Retinal pigment epithelial cell (primary cell): ENCODE results near the gene PPP2R2C.

ENCODE experiments used
- DNase-seq: peaks from one replicate; pipeline ENCODE4 v3.0.0-alpha.2; 2010; ENCODE audit warnings: low read depth
- H3K4me3 ChIP-seq: 2 replicates; pipeline ENCODE4 v1.5.1; 2011; ENCODE audit warnings: mild to moderate bottlenecking, low read length, control low read depth, moderate library complexity
- TF ChIP-seq, protein P1 (sequence below): conservative IDR thresholded peaks from 2 replicates; pipeline ENCODE4 v1.5.1; 2011; ENCODE audit warnings: low read depth, low read length, control low read depth, inconsistent platforms

PPP2R2C gene

DNA sequence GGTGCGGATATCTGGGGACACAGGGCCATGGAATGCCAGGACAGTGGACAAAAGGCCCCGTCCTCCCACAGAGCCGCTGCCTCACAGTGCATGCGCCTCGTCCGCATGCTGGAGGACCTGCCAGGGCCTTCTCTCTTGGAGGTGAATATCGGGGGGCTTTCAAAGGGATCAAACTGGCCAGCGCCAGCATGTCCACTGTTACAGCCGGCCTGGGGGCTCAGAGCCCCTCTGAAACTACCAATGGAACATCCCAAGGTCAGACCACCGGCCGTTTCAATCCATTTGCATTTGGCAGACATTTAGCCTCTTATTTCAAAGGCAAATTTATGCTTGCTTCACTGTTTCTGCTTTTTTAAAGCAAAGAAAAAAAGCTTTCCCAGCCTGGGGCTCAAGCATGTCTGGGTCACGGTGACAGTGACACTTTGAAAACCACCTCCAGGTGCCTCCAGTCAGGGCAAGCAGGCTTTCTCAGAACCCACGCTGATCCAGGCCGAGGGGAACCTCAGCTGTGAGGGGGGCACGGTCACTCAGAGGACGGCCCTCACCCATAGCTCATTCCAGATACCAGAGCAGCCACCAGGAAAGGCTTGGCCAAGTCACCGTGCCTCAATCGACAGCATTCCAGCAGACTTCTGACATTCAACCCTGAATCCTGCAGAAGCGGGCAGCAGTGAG is 57.2 kb downstream of the PPP2R2C start:
- no peak overlapping the region for H3K4me3 ChIP-seq
- TF ChIP-seq, protein P1, sequence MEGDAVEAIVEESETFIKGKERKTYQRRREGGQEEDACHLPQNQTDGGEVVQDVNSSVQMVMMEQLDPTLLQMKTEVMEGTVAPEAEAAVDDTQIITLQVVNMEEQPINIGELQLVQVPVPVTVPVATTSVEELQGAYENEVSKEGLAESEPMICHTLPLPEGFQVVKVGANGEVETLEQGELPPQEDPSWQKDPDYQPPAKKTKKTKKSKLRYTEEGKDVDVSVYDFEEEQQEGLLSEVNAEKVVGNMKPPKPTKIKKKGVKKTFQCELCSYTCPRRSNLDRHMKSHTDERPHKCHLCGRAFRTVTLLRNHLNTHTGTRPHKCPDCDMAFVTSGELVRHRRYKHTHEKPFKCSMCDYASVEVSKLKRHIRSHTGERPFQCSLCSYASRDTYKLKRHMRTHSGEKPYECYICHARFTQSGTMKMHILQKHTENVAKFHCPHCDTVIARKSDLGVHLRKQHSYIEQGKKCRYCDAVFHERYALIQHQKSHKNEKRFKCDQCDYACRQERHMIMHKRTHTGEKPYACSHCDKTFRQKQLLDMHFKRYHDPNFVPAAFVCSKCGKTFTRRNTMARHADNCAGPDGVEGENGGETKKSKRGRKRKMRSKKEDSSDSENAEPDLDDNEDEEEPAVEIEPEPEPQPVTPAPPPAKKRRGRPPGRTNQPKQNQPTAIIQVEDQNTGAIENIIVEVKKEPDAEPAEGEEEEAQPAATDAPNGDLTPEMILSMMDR, result no peak
- DNase-seq, result no peak

DNA sequence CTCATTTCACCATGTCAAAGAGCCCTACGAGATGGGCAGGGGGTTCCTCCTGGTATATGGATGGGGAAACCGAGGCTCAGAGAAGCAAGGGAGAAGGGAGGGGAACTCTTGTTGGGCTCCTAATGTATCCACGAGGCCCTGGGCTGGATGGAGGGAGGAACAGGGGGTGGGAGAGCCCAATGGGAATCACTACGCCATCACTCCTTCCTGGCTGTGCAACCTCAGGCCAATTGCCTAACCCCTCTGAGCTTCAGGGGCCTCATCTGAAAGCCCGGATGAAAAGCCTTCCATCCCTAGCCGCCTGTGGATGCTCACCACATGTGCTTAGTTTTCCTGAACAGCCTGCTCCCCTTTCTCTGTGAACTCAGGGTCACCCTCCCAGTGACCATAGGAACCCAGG is 57.8 kb downstream of the PPP2R2C start:
- no peak overlapping the region for H3K4me3 ChIP-seq
- TF ChIP-seq, protein P1, result no peak
- no peak for DNase-seq

DNA sequence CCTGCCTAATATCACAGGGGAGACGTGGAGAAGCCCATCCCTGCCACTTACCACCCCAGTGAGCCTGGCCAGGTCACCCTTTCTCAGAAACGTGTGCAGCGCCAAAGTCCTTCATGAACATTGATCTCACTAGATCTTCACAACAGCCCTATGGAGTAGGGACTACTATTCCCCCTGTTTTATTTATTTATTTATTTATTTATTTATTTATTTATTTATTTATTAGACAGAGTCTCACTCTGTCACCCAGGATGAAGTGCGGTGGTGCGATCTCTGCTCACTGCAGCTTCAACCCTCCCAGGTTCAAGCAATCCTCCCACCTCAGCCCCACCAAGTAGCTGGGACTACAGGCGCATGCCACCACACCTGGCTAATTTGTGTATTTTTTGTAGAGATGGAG is 61.8 kb downstream of the PPP2R2C start:
- TF ChIP-seq, protein P1, result no peak
- no peak overlapping the region for H3K4me3 ChIP-seq
- DNase-seq, result no peak

DNA sequence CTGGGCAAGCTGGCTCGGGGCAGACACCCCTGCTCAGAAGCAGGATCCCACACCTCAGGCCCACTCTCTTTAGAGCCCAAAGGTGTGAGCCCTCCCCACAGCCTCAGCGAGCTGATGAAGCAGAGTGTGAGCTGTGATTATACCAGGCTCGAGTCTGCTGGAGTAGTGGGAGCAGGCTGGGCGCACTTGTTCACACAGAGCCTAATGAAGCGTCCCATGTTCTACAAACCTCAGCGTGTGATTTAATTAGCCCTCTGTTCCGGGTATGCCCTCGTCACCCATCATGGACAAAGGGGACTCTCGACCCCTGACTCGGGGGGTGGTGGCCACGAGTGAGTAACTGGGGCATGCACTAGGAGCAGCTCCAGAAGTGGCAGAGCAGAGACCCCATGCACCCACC is 62.3 kb downstream of the PPP2R2C start:
- TF ChIP-seq, protein P1, result no peak
- no peak for DNase-seq

DNA sequence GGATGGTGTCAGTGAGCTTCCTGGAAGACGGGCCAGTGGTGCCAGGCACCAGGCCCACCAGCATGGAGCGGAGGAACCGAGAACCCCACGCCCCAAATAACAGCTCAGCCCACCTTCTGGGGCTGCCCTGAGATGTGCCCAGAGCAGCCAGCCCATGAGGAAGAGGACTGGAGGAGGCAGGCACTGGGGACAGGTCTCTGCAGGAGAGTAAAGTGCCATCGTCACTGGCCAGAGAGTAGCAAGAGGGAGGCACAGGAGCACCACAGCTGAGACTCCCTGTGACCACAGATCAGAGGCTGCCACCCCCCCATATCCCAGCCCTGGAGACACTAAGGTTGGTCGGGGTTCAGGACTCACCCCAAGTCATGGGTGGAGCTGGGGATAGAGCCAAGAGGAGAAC is 63.0 kb downstream of the PPP2R2C start:
- TF ChIP-seq, protein P1, result no peak
- H3K4me3 ChIP-seq, result no peak overlapping the region
- DNase-seq, result no peak

More for the DNA sequence above, 62.3 kb downstream of the PPP2R2C start:
- H3K4me3 ChIP-seq, result no peak overlapping the region

DNA sequence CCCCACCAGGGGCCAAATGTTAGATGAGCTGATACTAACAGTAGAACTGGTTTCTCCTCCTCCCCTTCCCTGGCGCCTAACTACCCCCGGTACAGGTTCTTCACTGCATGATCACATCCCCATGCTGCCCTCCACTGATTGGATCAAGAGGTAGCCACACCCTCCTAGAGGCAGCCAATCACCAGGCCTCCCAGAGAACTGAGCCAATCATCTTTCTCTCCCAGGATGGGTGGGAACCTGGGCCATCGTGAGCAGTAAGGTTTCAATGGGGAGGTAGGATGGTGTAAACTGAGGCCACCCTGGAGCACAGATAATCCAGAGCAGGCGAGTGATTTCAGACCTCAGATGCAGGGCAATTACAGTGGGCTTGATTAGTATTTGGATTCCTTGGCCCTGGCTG is 64.2 kb downstream of the PPP2R2C start:
- no peak for DNase-seq
- TF ChIP-seq, protein P1, result no peak
- H3K4me3 ChIP-seq, result no peak overlapping the region

DNA sequence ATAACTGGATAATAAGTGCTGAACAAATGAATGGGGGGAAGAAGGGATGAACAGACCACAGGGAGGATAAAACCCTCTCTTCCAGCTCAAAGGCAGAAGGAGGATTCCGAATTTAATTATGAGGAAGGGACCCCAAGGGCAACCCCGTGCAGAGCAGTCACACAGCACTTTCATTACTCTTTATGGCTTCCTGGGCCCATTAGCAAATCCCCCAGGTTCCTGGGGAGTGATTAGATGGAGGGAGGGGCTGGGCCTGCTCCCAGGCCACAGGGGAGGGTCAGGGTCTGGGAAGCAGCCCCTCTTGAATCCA is 67.1 kb downstream of the PPP2R2C start:
- TF ChIP-seq, protein P1, result no peak
- no peak overlapping the region for H3K4me3 ChIP-seq

More for the DNA sequence above, 67.1 kb downstream of the PPP2R2C start:
- no peak for DNase-seq
